IMR-90 (cell line): ENCODE measurements around the gene CACNB3. TPM values are rescaled to one million over a fixed set of nuclear protein-coding genes. Genes with fewer than 3 reads are reported as not detected.

Experiments used
- ATAC-seq: fragments of 200-7000 bp; cut with Tn5 transposase; 2 replicates; pipeline ENCODE4 v1.9.1; 2020; ENCODE audit warnings: low read depth, mild to moderate bottlenecking, moderate library complexity
- BruUV-seq: library from RNA; stranded (reverse); fragments of 400-500 nt; replicated peaks from 2 replicates; lab custom pipeline; 2021; lab: Mats Ljungman, UMichigan
- CTCF ChIA-PET: fragments of 300-600 bp; formaldehyde crosslinking; extraction: SDS; loops from one replicate; lab custom pipeline; 2021; ENCODE audit warnings: antibody characterized with exemption; lab: Yijun Ruan, JAX
- POLR2A ChIA-PET: fragments of 300-600 bp; sonication (Branson Sonifier 250); formaldehyde crosslinking; loops from one replicate; lab custom pipeline; 2022; ENCODE audit warnings: antibody characterized with exemption; ENCODE audit not compliant: unreplicated experiment; lab: Charles Lee
- DNase-seq: peaks from one replicate; pipeline ENCODE4 v3.0.0; 2013
- H2AFZ ChIP-seq: replicated peaks from 2 replicates; pipeline ENCODE3; 2013; ENCODE audit warnings: low read length, mild to moderate bottlenecking; ENCODE audit not compliant: poor library complexity
- H2AK5ac ChIP-seq: 2 replicates; pipeline ENCODE4 v1.6.1; 2013; ENCODE audit warnings: low read depth, low read length, inconsistent platforms
- H2AK9ac ChIP-seq: replicated peaks from 2 replicates; pipeline ENCODE3; 2013; ENCODE audit warnings: mild to moderate bottlenecking, low read depth, low read length, moderate library complexity; ENCODE audit not compliant: poor library complexity
- H2BK120ac ChIP-seq: 2 replicates; pipeline ENCODE4 v1.6.1; 2013; ENCODE audit warnings: low read depth, low read length, inconsistent platforms
- H2BK15ac ChIP-seq: 3 replicates; pipeline ENCODE4 v1.6.1; 2013; ENCODE audit warnings: low read depth, low read length, inconsistent platforms
- H2BK20ac ChIP-seq: 2 replicates; pipeline ENCODE4 v1.6.1; 2013; ENCODE audit warnings: low read depth, mild to moderate bottlenecking, inconsistent platforms, low read length, moderate library complexity
- H2BK5ac ChIP-seq: 2 replicates; pipeline ENCODE4 v1.6.1; 2013; ENCODE audit warnings: mild to moderate bottlenecking, low read depth, low read length, inconsistent platforms; ENCODE audit not compliant: poor library complexity, severe bottlenecking
- H3K14ac ChIP-seq: replicated peaks from 2 replicates; pipeline ENCODE4 v1.6.1; 2013; ENCODE audit warnings: low read depth, low read length, inconsistent platforms
- H3K18ac ChIP-seq: 2 replicates; pipeline ENCODE4 v1.6.1; 2013; ENCODE audit warnings: low read depth, low read length, control low read depth
- H3K23ac ChIP-seq: 2 replicates; pipeline ENCODE4 v1.6.1; 2013; ENCODE audit warnings: low read depth, low read length, inconsistent platforms
- H3K27ac ChIP-seq: 2 replicates; pipeline ENCODE4 v1.5.1; 2013; ENCODE audit warnings: mild to moderate bottlenecking, control low read depth, low read length; ENCODE audit not compliant: insufficient read depth
- H3K27me3 ChIP-seq: 2 replicates; pipeline ENCODE4 v1.6.1; 2013; ENCODE audit warnings: low read length; ENCODE audit not compliant: control insufficient read depth, insufficient read depth
- H3K36me3 ChIP-seq: 2 replicates; pipeline ENCODE4 v1.6.1; 2013; ENCODE audit warnings: low read length, mixed read lengths; ENCODE audit not compliant: control insufficient read depth, insufficient read depth
- H3K4ac ChIP-seq: 2 replicates; pipeline ENCODE4 v1.6.1; 2013; ENCODE audit warnings: low read depth, low read length, inconsistent platforms
- H3K4me1 ChIP-seq: 2 replicates; pipeline ENCODE4 v1.6.1; 2013; ENCODE audit warnings: low read length, mixed read lengths; ENCODE audit not compliant: control insufficient read depth, insufficient read depth
- H3K4me2 ChIP-seq: 2 replicates; pipeline ENCODE4 v1.6.1; 2013; ENCODE audit warnings: low read depth, mild to moderate bottlenecking, control low read depth, low read length, moderate library complexity
- H3K4me3 ChIP-seq: 2 replicates; pipeline ENCODE4 v1.5.1; 2013; ENCODE audit warnings: low read depth, mild to moderate bottlenecking, control low read depth, low read length, moderate library complexity; ENCODE audit not compliant: insufficient read depth
- H3K56ac ChIP-seq: 2 replicates; pipeline ENCODE4 v1.6.1; 2013; ENCODE audit warnings: low read length, inconsistent platforms; ENCODE audit not compliant: insufficient read depth; ENCODE audit errors: extremely low read depth
- H3K79me1 ChIP-seq, 2 experiments: 2 replicates each; pipeline ENCODE4 v1.6.1; 2013; ENCODE audit warnings: low read length in 2 of 2, inconsistent platforms in 1 of 2, low read depth in 1 of 2
- H3K9ac ChIP-seq: 2 replicates; pipeline ENCODE4 v1.6.1; 2013; ENCODE audit warnings: low read depth, low read length, control low read depth
- H3K9me1 ChIP-seq: 2 replicates; pipeline ENCODE4 v1.6.1; 2013; ENCODE audit warnings: low read length, inconsistent platforms; ENCODE audit not compliant: insufficient read depth
- H3K9me3 ChIP-seq: 2 replicates; pipeline ENCODE4 v1.6.1; 2013; ENCODE audit warnings: low read length; ENCODE audit not compliant: control insufficient read depth, insufficient read depth
- H4K20me1 ChIP-seq: 2 replicates; pipeline ENCODE4 v1.6.1; 2013; ENCODE audit warnings: low read length, inconsistent platforms; ENCODE audit not compliant: insufficient read depth
- H4K5ac ChIP-seq: 2 replicates; pipeline ENCODE4 v1.6.1; 2013; ENCODE audit warnings: mild to moderate bottlenecking, low read depth, low read length, control low read depth
- H4K8ac ChIP-seq, 2 experiments: 2 replicates each; pipeline ENCODE4 v1.6.1; 2013; ENCODE audit warnings: low read depth in 2 of 2, low read length in 2 of 2, control low read depth in 1 of 2, inconsistent platforms in 1 of 2
- H4K91ac ChIP-seq: 2 replicates; pipeline ENCODE4 v1.6.1; 2013; ENCODE audit warnings: low read depth, low read length, inconsistent platforms; ENCODE audit not compliant: insufficient read depth
- BHLHE40 ChIP-seq: fragments of 150-350 bp; IDR thresholded peaks from 2 replicates; pipeline ENCODE4 v1.6.1; 2016; ENCODE audit warnings: mild to moderate bottlenecking, low read depth, low read length
- CEBPB ChIP-seq: IDR thresholded peaks from 2 replicates; pipeline ENCODE4 v1.6.1; 2012; ENCODE audit warnings: low read depth, low read length, improper control_type of control experiment
- CHD1 ChIP-seq: IDR thresholded peaks from 2 replicates; pipeline ENCODE4 v1.6.1; 2012; ENCODE audit warnings: low read depth, low read length, improper control_type of control experiment
- ELK1 ChIP-seq: fragments of 150-350 bp; IDR thresholded peaks from 2 replicates; pipeline ENCODE4 v1.6.1; 2016; ENCODE audit warnings: low read depth, mild to moderate bottlenecking, low read length, moderate library complexity, borderline replicate concordance
- FOS ChIP-seq: fragments of 150-350 bp; IDR thresholded peaks from 2 replicates; pipeline ENCODE4 v1.6.1; 2016; ENCODE audit warnings: low read depth, low read length
- MAFK ChIP-seq: IDR thresholded peaks from 2 replicates; pipeline ENCODE4 v1.6.1; 2012; ENCODE audit warnings: low read depth, low read length, improper control_type of control experiment
- MAZ ChIP-seq: IDR thresholded peaks from 2 replicates; pipeline ENCODE4 v1.6.1; 2012; ENCODE audit warnings: low read depth, mild to moderate bottlenecking, low read length, improper control_type of control experiment, moderate library complexity, borderline replicate concordance
- MXI1 ChIP-seq: IDR thresholded peaks from 2 replicates; pipeline ENCODE4 v1.6.1; 2012; ENCODE audit warnings: low read depth, mild to moderate bottlenecking, low read length, moderate library complexity, borderline replicate concordance
- NFE2L2 ChIP-seq: fragments of 150-350 bp; IDR thresholded peaks from 2 replicates; pipeline ENCODE4 v1.6.1; 2016; ENCODE audit warnings: low read depth, mild to moderate bottlenecking, low read length
- POLR2A ChIP-seq: IDR thresholded peaks from 2 replicates; pipeline ENCODE4 v1.6.1; 2012; ENCODE audit warnings: mild to moderate bottlenecking, low read depth, low read length
- RAD21 ChIP-seq: IDR thresholded peaks from 2 replicates; pipeline ENCODE4 v1.6.1; 2012; ENCODE audit warnings: low read length, improper control_type of control experiment
- RCOR1 ChIP-seq: IDR thresholded peaks from 2 replicates; pipeline ENCODE4 v1.6.1; 2012; ENCODE audit warnings: mild to moderate bottlenecking, low read length, improper control_type of control experiment; ENCODE audit not compliant: insufficient replicate concordance
- RFX5 ChIP-seq: IDR thresholded peaks from 2 replicates; pipeline ENCODE4 v1.8.0; 2012; ENCODE audit warnings: low read depth, mild to moderate bottlenecking, low read length, moderate library complexity
- SMC3 ChIP-seq: fragments of 150-350 bp; IDR thresholded peaks from 2 replicates; pipeline ENCODE4 v1.6.1; 2016; ENCODE audit warnings: low read depth, mild to moderate bottlenecking, antibody characterized with exemption, low read length, moderate library complexity
- WGBS, 2 experiments: methylation state at CpG; one replicate each; pipeline versions ENCODE4 v1.1.5 to v1.1.7; 2013; ENCODE audit warnings: missing lambda C conversion rate in 2 of 2; ENCODE audit not compliant: insufficient read length in 1 of 2; ENCODE audit errors: extremely low coverage in 2 of 2; 5-methylcytosine and 5-hydroxymethylcytosine counted together
- dilution Hi-C: fragments of 300-500 bp; cut with HindIII; formaldehyde crosslinking; loops from one replicate; pipeline ENCODE4 v1.14.3; 2018; ENCODE audit warnings: low sequenced_read_pairs; ENCODE audit not compliant: unreplicated experiment
- in situ Hi-C: fragments of 300-500 bp; cut with MboI; formaldehyde crosslinking; loops from 3 replicates; pipeline ENCODE4 v1.14.3; 2019; ENCODE audit warnings: low sequenced_read_pairs, inconsistent platforms, mixed read lengths
- intact Hi-C: fragments of 100-400 bp; cut with micrococcal nuclease; formaldehyde crosslinking; loops from 2 replicates; pipeline ENCODE4 v1.10.0; 2022
- polyA plus RNA-seq, 3 experiments: library from polyadenylated mRNA; depleted of rRNA; stranded (reverse); fragments of >200 nt; gene quantifications; 2 replicates each; pipeline ENCODE4 v1.2.3, GENCODE V29; 2012; ENCODE audit warnings: low replicate concordance in 1 of 3
- total RNA-seq: library from RNA; depleted of rRNA; stranded (reverse); fragments of >200 nt; gene quantifications from 2 replicates; pipeline ENCODE4 v1.2.3, GENCODE V29; 2012
- TF ChIP-seq, protein P1 (sequence below): fragments of 150-350 bp; IDR thresholded peaks from 2 replicates; pipeline ENCODE4 v1.6.1; 2017; ENCODE audit warnings: mild to moderate bottlenecking, antibody characterized with exemption, low read length, low read depth
- TF ChIP-seq, protein P2 (sequence below): conservative IDR thresholded peaks from 2 replicates; pipeline ENCODE4 v1.5.1; 2012; ENCODE audit warnings: mild to moderate bottlenecking, low read depth, low read length, improper control_type of control experiment

CACNB3 gene
- total and polyA plus RNA-seq, 2 of the 4 experiments (the other 2 are of a cell fraction) = 18.1 to 45.1 TPM

- no peak for TF ChIP-seq BHLHE40
- no peak for TF ChIP-seq MXI1
- TF ChIP-seq, protein P1, sequence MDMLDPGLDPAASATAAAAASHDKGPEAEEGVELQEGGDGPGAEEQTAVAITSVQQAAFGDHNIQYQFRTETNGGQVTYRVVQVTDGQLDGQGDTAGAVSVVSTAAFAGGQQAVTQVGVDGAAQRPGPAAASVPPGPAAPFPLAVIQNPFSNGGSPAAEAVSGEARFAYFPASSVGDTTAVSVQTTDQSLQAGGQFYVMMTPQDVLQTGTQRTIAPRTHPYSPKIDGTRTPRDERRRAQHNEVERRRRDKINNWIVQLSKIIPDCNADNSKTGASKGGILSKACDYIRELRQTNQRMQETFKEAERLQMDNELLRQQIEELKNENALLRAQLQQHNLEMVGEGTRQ = no peak
- no peak for TF ChIP-seq RAD21
- no peak for TF ChIP-seq MAFK
- no peak for TF ChIP-seq NFE2L2
- no peak for TF ChIP-seq FOS
- no peak for TF ChIP-seq POLR2A
- TF ChIP-seq MAZ = no peak
- no peak for TF ChIP-seq RCOR1
- TF ChIP-seq, protein P2, sequence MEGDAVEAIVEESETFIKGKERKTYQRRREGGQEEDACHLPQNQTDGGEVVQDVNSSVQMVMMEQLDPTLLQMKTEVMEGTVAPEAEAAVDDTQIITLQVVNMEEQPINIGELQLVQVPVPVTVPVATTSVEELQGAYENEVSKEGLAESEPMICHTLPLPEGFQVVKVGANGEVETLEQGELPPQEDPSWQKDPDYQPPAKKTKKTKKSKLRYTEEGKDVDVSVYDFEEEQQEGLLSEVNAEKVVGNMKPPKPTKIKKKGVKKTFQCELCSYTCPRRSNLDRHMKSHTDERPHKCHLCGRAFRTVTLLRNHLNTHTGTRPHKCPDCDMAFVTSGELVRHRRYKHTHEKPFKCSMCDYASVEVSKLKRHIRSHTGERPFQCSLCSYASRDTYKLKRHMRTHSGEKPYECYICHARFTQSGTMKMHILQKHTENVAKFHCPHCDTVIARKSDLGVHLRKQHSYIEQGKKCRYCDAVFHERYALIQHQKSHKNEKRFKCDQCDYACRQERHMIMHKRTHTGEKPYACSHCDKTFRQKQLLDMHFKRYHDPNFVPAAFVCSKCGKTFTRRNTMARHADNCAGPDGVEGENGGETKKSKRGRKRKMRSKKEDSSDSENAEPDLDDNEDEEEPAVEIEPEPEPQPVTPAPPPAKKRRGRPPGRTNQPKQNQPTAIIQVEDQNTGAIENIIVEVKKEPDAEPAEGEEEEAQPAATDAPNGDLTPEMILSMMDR = no peak
- no peak for TF ChIP-seq CEBPB
- TF ChIP-seq RFX5 = no peak
- TF ChIP-seq ELK1 = no peak
- TF ChIP-seq SMC3 = no peak
- no peak for TF ChIP-seq CHD1
- Histone ChIP-seq H4K5ac (no peak overlapping the region), H3K79me1 (peaks cover 0 to 27% of the 10 kb centered on the region in 2 experiments; a peak in 3 of 4 replicates), H4K8ac (no peak overlapping the region), H2AFZ (no peak overlapping the region), H3K9me1 (peaks cover 25% of the 10 kb centered on the region), H3K27ac (no peak overlapping the region), H3K4me1 (peaks cover 30% of the 10 kb centered on the region), H3K4me3 (no peak overlapping the region), H3K9me3 (no peaks in the 10 kb centered on the region), H3K56ac (no peak overlapping the region), H3K18ac (no peak overlapping the region), H3K4me2 (no peak overlapping the region), H2BK20ac (no peak overlapping the region), H3K14ac (no peak overlapping the region), H4K91ac (no peak overlapping the region; the same call in 1 of the 2 replicates), H2AK5ac (no peak overlapping the region), H4K20me1 (no peaks in the 10 kb centered on the region), H3K4ac (no peak overlapping the region), H2BK15ac (no peak overlapping the region), H3K36me3 (no peaks in the 10 kb centered on the region), H2AK9ac (no peak overlapping the region), H3K23ac (no peak overlapping the region), H3K27me3 (no peaks in the 10 kb centered on the region), H2BK5ac (no peak overlapping the region), H2BK120ac (no peak overlapping the region), H3K9ac (no peak overlapping the region)
- 100% methylated on average over 1 of the region's 3 CpGs; no CpG with 5 or more reads in 1 of the 2 experiments for WGBS, 2 experiments
- BruUV-seq = no TSS peak
- DNase-seq (no peak), ATAC-seq (no peak)
- dilution Hi-C loops (no loop called here), in situ Hi-C loops (no loop called here), intact Hi-C loops (no loop called here)
- ChIA-PET POLR2A (no interaction called here), CTCF (interaction anchor here (1.6 kb wide), 1 partner anchor 12 kb away, joined by 4 read pairs; no protein-coding TSS in a partner anchor)
Observed at GRCh38 chr12:48807981-48808380, 10.3 kb upstream of the CACNB3 start.
